ENCODE measurements around the gene ARHGEF7. TPM values are rescaled to one million over a fixed set of nuclear protein-coding genes. Genes with fewer than 3 reads are reported as not detected.

The ARHGEF7 gene
- total RNA-seq, 2 donors from 2014 or later: 57.9 to 97.3 TPM

- no peak for TF ChIP-seq CTCF (IDR thresholded peaks at IDR 0.05)
- no peak for TF ChIP-seq POLR2A (IDR thresholded peaks at IDR 0.05)
- no peak for TF ChIP-seq POLR2AphosphoS5 (IDR thresholded peaks at IDR 0.05)
- 70% methylated on average over 7 of the region's 7 CpGs for WGBS
Observed at GRCh38 chr13:111090169-111090568, 24.9 kb upstream of the ARHGEF7 start.

GRCh38 chr13:111092685-111093084 is 22.4 kb upstream of the ARHGEF7 start:
- no peaks in the 10 kb centered on the region for H3K9me3 ChIP-seq
- TF ChIP-seq POLR2AphosphoS5 (IDR thresholded peaks at IDR 0.05) (no peak), CTCF (IDR thresholded peaks at IDR 0.05) (no peak), POLR2A (IDR thresholded peaks at IDR 0.05) (no peak)
- intact Hi-C loops (cut with DNase I): no loop called here
- H3K36me3 ChIP-seq: no peaks in the 10 kb centered on the region
- no peak overlapping the region for H3K4me3 ChIP-seq
- H3K27me3 ChIP-seq (replicated peaks; ENCODE audit: insufficient read depth): peaks cover 2% of the 10 kb centered on the region
- no peaks in the 10 kb centered on the region for H3K4me1 ChIP-seq (replicated peaks)
- H3K27ac ChIP-seq: no peak overlapping the region
- DNase-seq (ENCODE audit: low spot score): no peak
- WGBS: 85% methylated on average over 6 of the region's 6 CpGs

More at GRCh38 chr13:111090169-111090568, 24.9 kb upstream of the ARHGEF7 start:
- H3K36me3 ChIP-seq: no peaks in the 10 kb centered on the region
- no peak overlapping the region for H3K27ac ChIP-seq
- H3K4me3 ChIP-seq: no peak overlapping the region
- no peaks in the 10 kb centered on the region for H3K9me3 ChIP-seq
- intact Hi-C loops (cut with DNase I): no loop called here
- no peaks in the 10 kb centered on the region for H3K4me1 ChIP-seq (replicated peaks)
- DNase-seq (ENCODE audit: low spot score): no peak
- H3K27me3 ChIP-seq (replicated peaks; ENCODE audit: insufficient read depth): peaks cover 2% of the 10 kb centered on the region

- TF ChIP-seq CTCF (IDR thresholded peaks at IDR 0.05) (no peak), POLR2AphosphoS5 (IDR thresholded peaks at IDR 0.05) (no peak), POLR2A (IDR thresholded peaks at IDR 0.05) (no peak)
- no peak for DNase-seq (ENCODE audit: low spot score)
- Histone ChIP-seq H3K4me3 (no peak overlapping the region), H3K27ac (no peak overlapping the region), H3K9me3 (no peaks in the 10 kb centered on the region), H3K27me3 (replicated peaks; ENCODE audit: insufficient read depth) (peaks cover 2% of the 10 kb centered on the region), H3K4me1 (replicated peaks) (no peaks in the 10 kb centered on the region), H3K36me3 (no peaks in the 10 kb centered on the region)
- intact Hi-C loops (cut with DNase I): no loop called here
- WGBS: 89% methylated on average over 21 of the region's 21 CpGs
Observed at GRCh38 chr13:111093136-111093535, 22.0 kb upstream of the ARHGEF7 start.

- no peak overlapping the region for H3K4me3 ChIP-seq
- H3K27me3 ChIP-seq (replicated peaks; ENCODE audit: insufficient read depth): peaks cover 2% of the 10 kb centered on the region
- TF ChIP-seq POLR2A (IDR thresholded peaks at IDR 0.05): no peak
- no peak for TF ChIP-seq CTCF (IDR thresholded peaks at IDR 0.05)
- no peak for TF ChIP-seq POLR2AphosphoS5 (IDR thresholded peaks at IDR 0.05)
- H3K4me1 ChIP-seq (replicated peaks): no peaks in the 10 kb centered on the region
- no peaks in the 10 kb centered on the region for H3K9me3 ChIP-seq
- no peak for DNase-seq (ENCODE audit: low spot score)
- WGBS: 88% methylated on average over 8 of the region's 9 CpGs
- no peak overlapping the region for H3K27ac ChIP-seq
- intact Hi-C loops (cut with DNase I): no loop called here
- H3K36me3 ChIP-seq: no peaks in the 10 kb centered on the region
Observed at GRCh38 chr13:111093634-111094033, 21.5 kb upstream of the ARHGEF7 start.

GRCh38 chr13:111095031-111095840 is 19.9 kb upstream of the ARHGEF7 start:
- Histone ChIP-seq H3K36me3 (no peaks in the 10 kb centered on the region), H3K27ac (no peak overlapping the region), H3K9me3 (no peaks in the 10 kb centered on the region), H3K4me1 (replicated peaks) (no peaks in the 10 kb centered on the region), H3K4me3 (no peak overlapping the region), H3K27me3 (replicated peaks; ENCODE audit: insufficient read depth) (peaks cover 2% of the 10 kb centered on the region)
- no peak for DNase-seq (ENCODE audit: low spot score)
- intact Hi-C loops (cut with DNase I): no loop called here
- WGBS: 48% methylated on average over 30 of the region's 30 CpGs
- TF ChIP-seq POLR2A (IDR thresholded peaks at IDR 0.05) (no peak), CTCF (IDR thresholded peaks at IDR 0.05) (no peak), POLR2AphosphoS5 (IDR thresholded peaks at IDR 0.05) (no peak)
